KMS-11 (cell line): Measurements from ENCODE around the gene NSUN6.

Source experiments
- H2AFZ ChIP-seq: fragments of 200-600 bp; sonication (generic); 2 replicates; pipeline ENCODE4 v1.6.1; 2016; ENCODE audit warnings: antibody characterized with exemption, mixed run types, low read depth
- H3K27ac ChIP-seq: fragments of 200-600 bp; sonication (generic); 2 replicates; pipeline ENCODE4 v1.6.1; 2016; ENCODE audit warnings: mild to moderate bottlenecking, mixed run types
- H3K27me3 ChIP-seq: fragments of 200-600 bp; sonication (generic); 2 replicates; pipeline ENCODE4 v1.6.1; 2017; ENCODE audit warnings: mild to moderate bottlenecking, low read depth, mixed run types, moderate library complexity; ENCODE audit not compliant: insufficient read depth
- H3K36me3 ChIP-seq: fragments of 200-600 bp; sonication (generic); 2 replicates; pipeline ENCODE4 v1.6.1; 2017; ENCODE audit warnings: mild to moderate bottlenecking, mixed run types; ENCODE audit not compliant: insufficient read depth
- H3K4me1 ChIP-seq: fragments of 200-600 bp; sonication (generic); 2 replicates; pipeline ENCODE4 v1.6.1; 2016; ENCODE audit warnings: mild to moderate bottlenecking, low read depth, mixed run types; ENCODE audit not compliant: poor library complexity, severe bottlenecking
- H3K4me2 ChIP-seq: fragments of 200-600 bp; sonication (generic); 2 replicates; pipeline ENCODE4 v1.7.0; 2016; ENCODE audit warnings: mild to moderate bottlenecking, mixed run types
- H3K4me3 ChIP-seq: fragments of 200-600 bp; sonication (generic); IDR thresholded peaks from 2 replicates; pipeline ENCODE4 v1.6.1; 2017; ENCODE audit warnings: low read depth, low read length, mixed read lengths; ENCODE audit not compliant: insufficient read depth
- H3K79me2 ChIP-seq: fragments of 200-600 bp; sonication (generic); 2 replicates; pipeline ENCODE4 v1.6.1; 2016; ENCODE audit warnings: low read depth, mixed run types; ENCODE audit not compliant: insufficient read depth
- H3K9ac ChIP-seq: fragments of 200-600 bp; sonication (generic); 2 replicates; pipeline ENCODE4 v1.6.1; 2016; ENCODE audit warnings: mild to moderate bottlenecking, mixed run types
- H4K20me1 ChIP-seq: fragments of 200-600 bp; sonication (generic); 2 replicates; pipeline ENCODE4 v1.6.1; 2016; ENCODE audit warnings: mild to moderate bottlenecking, mixed run types; ENCODE audit not compliant: insufficient read depth
- CTCF ChIP-seq: fragments of 200-600 bp; sonication (generic); conservative IDR thresholded peaks from 2 replicates; pipeline ENCODE4 v1.6.1; 2017; ENCODE audit warnings: low read depth, mild to moderate bottlenecking, antibody characterized with exemption, low read length, moderate library complexity, mixed read lengths

NSUN6 gene

GRCh38 chr10:18680754-18681153, 29.4 kb upstream of the NSUN6 start:
- no peak for TF ChIP-seq CTCF
- Histone ChIP-seq H3K4me3 (no peak overlapping the region), H2AFZ (no peak overlapping the region), H3K9ac (no peak overlapping the region), H3K27me3 (no peaks in the 10 kb centered on the region), H3K36me3 (no peaks in the 10 kb centered on the region), H3K4me2 (no peak overlapping the region), H4K20me1 (no peaks in the 10 kb centered on the region), H3K79me2 (no peaks in the 10 kb centered on the region), H3K27ac (no peak overlapping the region), H3K4me1 (no peaks in the 10 kb centered on the region)

GRCh38 chr10:18675086-18675801, 23.9 kb upstream of the NSUN6 start:
- Histone ChIP-seq H3K27me3 (no peaks in the 10 kb centered on the region), H2AFZ (no peak overlapping the region), H3K27ac (no peak overlapping the region), H3K79me2 (no peaks in the 10 kb centered on the region), H3K9ac (no peak overlapping the region), H3K4me1 (no peaks in the 10 kb centered on the region), H3K4me2 (no peak overlapping the region), H4K20me1 (no peaks in the 10 kb centered on the region), H3K36me3 (no peaks in the 10 kb centered on the region), H3K4me3 (no peak overlapping the region)
- TF ChIP-seq CTCF = no peak

- H3K27ac ChIP-seq = no peak overlapping the region
- no peaks in the 10 kb centered on the region for H3K4me1 ChIP-seq
- TF ChIP-seq CTCF = no peak
- no peaks in the 10 kb centered on the region for H3K27me3 ChIP-seq
- H3K4me2 ChIP-seq = no peak overlapping the region
- H4K20me1 ChIP-seq = no peaks in the 10 kb centered on the region
- H3K4me3 ChIP-seq = no peak overlapping the region
- no peaks in the 10 kb centered on the region for H3K36me3 ChIP-seq
- no peak overlapping the region for H3K9ac ChIP-seq
- peaks cover 49% of the 10 kb centered on the region for H3K79me2 ChIP-seq
- no peak overlapping the region for H2AFZ ChIP-seq
These were observed 16.6 kb upstream of the NSUN6 start for GRCh38 chr10:18668026-18668425.

- H3K9ac ChIP-seq = no peak overlapping the region
- no peak overlapping the region for H3K4me2 ChIP-seq
- no peak for TF ChIP-seq CTCF
These were observed 15.4 kb upstream of the NSUN6 start for GRCh38 chr10:18666810-18667209.

More at GRCh38 chr10:18666810-18667209, 15.4 kb upstream of the NSUN6 start:
- Histone ChIP-seq H3K4me1 (no peaks in the 10 kb centered on the region), H3K4me3 (no peak overlapping the region), H2AFZ (no peak overlapping the region), H4K20me1 (no peaks in the 10 kb centered on the region), H3K36me3 (no peaks in the 10 kb centered on the region), H3K27ac (no peak overlapping the region), H3K27me3 (no peaks in the 10 kb centered on the region), H3K79me2 (peaks cover 61% of the 10 kb centered on the region)
